Activated CD4-positive, alpha-beta T cell treated with anti-CD3 and anti-CD28 coated beads for 24 hours (primary cell): Measurements from ENCODE around the gene WNK3.

ENCODE experiments used
- DNase-seq, 2 donors: peaks; one replicate each; pipeline ENCODE4 v3.0.0-alpha.2; 2020; ENCODE audit warnings: low read depth in 2 of 2

WNK3 gene

GRCh38 chrX:54238588-54238987 lies 119.3 kb downstream of the WNK3 start:
- DNase-seq = no peak

- DNase-seq = no peak
Measured at GRCh38 chrX:54237014-54237413, 120.8 kb downstream of the WNK3 start.

GRCh38 chrX:54230435-54231148 lies 127.3 kb downstream of the WNK3 start:
- no peak for DNase-seq

GRCh38 chrX:54223581-54223980 lies 134.3 kb downstream of the WNK3 start:
- DNase-seq = no peak

- DNase-seq = no peak
Measured at GRCh38 chrX:54213603-54214002, 144.2 kb downstream of the WNK3 start.

- DNase-seq = no peak
Measured at GRCh38 chrX:54208531-54208930, 149.3 kb downstream of the WNK3 start.

- no peak for DNase-seq
Measured at GRCh38 chrX:54198262-54198661, 159.6 kb downstream of the WNK3 start.

GRCh38 chrX:54194982-54195588 lies 162.8 kb downstream of the WNK3 start:
- no peak for DNase-seq

- DNase-seq = no peak
Measured at GRCh38 chrX:54193085-54193821, 164.6 kb downstream of the WNK3 start.

GRCh38 chrX:54184474-54184873 lies 173.4 kb downstream of the WNK3 start:
- DNase-seq = no peak

- peak; percentile 45 to 51 for DNase-seq
Measured at GRCh38 chrX:54182864-54183613, 174.8 kb downstream of the WNK3 start, which contains the start of gene FAM120C. TSS of gene FAM120C (minus strand) at chrX:54183254. CDS start at chrX:54183198, 56 bp downstream.

GRCh38 chrX:54182194-54182863 lies 175.5 kb downstream of the WNK3 start:
- peak; percentile 34 for DNase-seq

- DNase-seq = no peak
Measured at GRCh38 chrX:54181202-54181953, 176.5 kb downstream of the WNK3 start.

GRCh38 chrX:54180403-54180802 lies 177.4 kb downstream of the WNK3 start:
- no peak for DNase-seq

GRCh38 chrX:54178100-54178940 lies 179.5 kb downstream of the WNK3 start:
- DNase-seq = no peak

- no peak for DNase-seq
Measured at GRCh38 chrX:54177306-54177705, 180.5 kb downstream of the WNK3 start.

- DNase-seq = no peak
Measured at GRCh38 chrX:54173791-54174190, 184.1 kb downstream of the WNK3 start.

GRCh38 chrX:54172455-54172854 lies 185.4 kb downstream of the WNK3 start:
- no peak for DNase-seq

GRCh38 chrX:54171527-54172250 lies 186.2 kb downstream of the WNK3 start:
- DNase-seq = no peak
